ENCODE data around the gene CSF3. TPM values are rescaled to one million over a fixed set of nuclear protein-coding genes. Genes with fewer than 3 reads are reported as not detected.

The CSF3 gene
- total RNA-seq, 1 donor from 2014 or later, result not detected

DNA sequence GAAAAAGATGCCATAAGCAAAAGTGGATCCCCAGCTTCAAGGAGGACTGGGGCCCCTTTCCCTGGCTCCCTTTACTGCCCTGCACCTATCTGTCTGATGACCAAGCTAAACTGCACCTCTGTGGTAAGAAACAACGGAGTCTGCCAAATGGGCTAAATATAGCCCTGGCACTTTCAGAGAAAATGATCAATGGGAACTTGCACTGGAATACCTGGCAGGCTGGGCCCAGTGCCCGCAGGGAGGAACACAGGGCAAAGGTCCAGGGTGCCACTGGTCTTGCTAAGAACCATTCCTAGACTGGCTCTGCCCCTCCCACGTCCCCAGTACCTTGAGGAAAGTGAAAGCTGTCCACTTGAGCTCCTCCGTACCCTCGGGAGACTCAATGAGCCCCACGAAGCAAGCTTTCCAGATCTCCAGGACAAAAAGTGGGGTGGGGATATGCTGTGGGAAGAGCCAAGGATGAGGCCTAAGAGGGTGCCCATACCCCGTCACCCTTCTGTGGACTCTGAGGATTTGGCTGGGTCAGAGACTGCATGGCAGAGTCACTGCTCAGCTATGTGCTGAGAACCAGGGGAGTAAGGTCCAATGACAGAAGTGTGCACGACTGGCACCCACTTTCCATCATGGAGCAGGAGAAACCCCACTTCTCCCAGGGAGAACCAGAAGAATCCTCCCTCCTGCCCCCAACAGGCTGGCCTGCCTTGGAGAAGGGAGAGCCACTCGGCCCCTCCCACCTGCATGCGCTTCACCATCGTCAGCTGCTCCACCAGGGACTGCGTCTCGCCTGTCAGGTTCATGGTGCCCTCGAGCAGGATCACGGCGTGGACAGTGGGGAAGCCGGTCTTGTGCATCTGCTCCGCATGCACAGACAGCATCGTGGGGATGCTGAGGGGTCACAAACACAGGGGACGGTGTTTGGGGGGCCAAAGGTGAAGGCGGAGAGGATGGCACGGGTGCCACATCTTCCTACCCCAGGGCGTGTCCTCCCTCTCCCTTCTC, 17.4 kb downstream of the CSF3 start:
- H3K4me1 ChIP-seq (ENCODE audit: insufficient read depth, low read length), result peaks cover 3% of the 10 kb centered on the region
- TF ChIP-seq EZH2 (IDR thresholded peaks at IDR 0.05; ENCODE audit: insufficient read depth, low read length), result no peak
- H3K9me3 Mint-ChIP-seq (ENCODE audit: unreplicated experiment), result no peaks in the 10 kb centered on the region
- H3K27ac ChIP-seq (ENCODE audit: low read depth, low read length), result no peak overlapping the region
- H3K4me3 ChIP-seq (ENCODE audit: insufficient read depth, low read depth, low read length), result no peak overlapping the region
- H3K27me3 ChIP-seq (ENCODE audit: insufficient read depth, low read length), result no peaks in the 10 kb centered on the region
- DNase-seq (ENCODE audit: low read depth), result no peak
- H3K9me3 ChIP-seq (ENCODE audit: insufficient read depth, low read depth, low read length), result no peaks in the 10 kb centered on the region
- H3K36me3 Mint-ChIP-seq (ENCODE audit: low read depth, unreplicated experiment), result peaks cover 16% of the 10 kb centered on the region
- no peak overlapping the region for H3K4me2 ChIP-seq (ENCODE audit: low read length)
- H3K4me3 Mint-ChIP-seq (ENCODE audit: unreplicated experiment), result no peak overlapping the region
- no peak overlapping the region for H2AFZ ChIP-seq (ENCODE audit: low read depth, low read length)
- no peaks in the 10 kb centered on the region for H3K4me1 Mint-ChIP-seq (ENCODE audit: low read depth, unreplicated experiment)
- H3K36me3 ChIP-seq (ENCODE audit: insufficient read depth, low read length), result peaks cover 16% of the 10 kb centered on the region
- FAIRE-seq, result no peak
- no peak overlapping the region for H3K9ac ChIP-seq (ENCODE audit: low read length)
- peaks cover 14% of the 10 kb centered on the region for H4K20me1 ChIP-seq (ENCODE audit: insufficient read depth, low read length)
- no peaks in the 10 kb centered on the region for H3K27me3 Mint-ChIP-seq (ENCODE audit: low read depth, unreplicated experiment)
- no peak overlapping the region for H3K27ac Mint-ChIP-seq (ENCODE audit: unreplicated experiment)
- H3K79me2 ChIP-seq (ENCODE audit: insufficient read depth, low read length), result no peaks in the 10 kb centered on the region

- Histone ChIP-seq H3K9me3 (ENCODE audit: insufficient read depth, low read depth, low read length) (no peaks in the 10 kb centered on the region), H3K4me1 (ENCODE audit: insufficient read depth, low read length) (peaks cover 3% of the 10 kb centered on the region), H2AFZ (ENCODE audit: low read depth, low read length) (no peak overlapping the region), H3K79me2 (ENCODE audit: insufficient read depth, low read length) (no peaks in the 10 kb centered on the region), H3K36me3 (ENCODE audit: insufficient read depth, low read length) (peaks cover 16% of the 10 kb centered on the region), H4K20me1 (ENCODE audit: insufficient read depth, low read length) (peaks cover 14% of the 10 kb centered on the region), H3K27me3 (ENCODE audit: insufficient read depth, low read length) (no peaks in the 10 kb centered on the region), H3K4me3 (ENCODE audit: insufficient read depth, low read depth, low read length) (no peak overlapping the region), H3K9ac (ENCODE audit: low read length) (no peak overlapping the region), H3K27ac (ENCODE audit: low read depth, low read length) (no peak overlapping the region), H3K4me2 (ENCODE audit: low read length) (no peak overlapping the region)
- FAIRE-seq (no peak), DNase-seq (ENCODE audit: low read depth) (no peak)
- peaks cover 16% of the 10 kb centered on the region for H3K36me3 Mint-ChIP-seq (ENCODE audit: low read depth, unreplicated experiment)
- no peaks in the 10 kb centered on the region for H3K9me3 Mint-ChIP-seq (ENCODE audit: unreplicated experiment)
- no peaks in the 10 kb centered on the region for H3K4me1 Mint-ChIP-seq (ENCODE audit: low read depth, unreplicated experiment)
- TF ChIP-seq, protein P1, sequence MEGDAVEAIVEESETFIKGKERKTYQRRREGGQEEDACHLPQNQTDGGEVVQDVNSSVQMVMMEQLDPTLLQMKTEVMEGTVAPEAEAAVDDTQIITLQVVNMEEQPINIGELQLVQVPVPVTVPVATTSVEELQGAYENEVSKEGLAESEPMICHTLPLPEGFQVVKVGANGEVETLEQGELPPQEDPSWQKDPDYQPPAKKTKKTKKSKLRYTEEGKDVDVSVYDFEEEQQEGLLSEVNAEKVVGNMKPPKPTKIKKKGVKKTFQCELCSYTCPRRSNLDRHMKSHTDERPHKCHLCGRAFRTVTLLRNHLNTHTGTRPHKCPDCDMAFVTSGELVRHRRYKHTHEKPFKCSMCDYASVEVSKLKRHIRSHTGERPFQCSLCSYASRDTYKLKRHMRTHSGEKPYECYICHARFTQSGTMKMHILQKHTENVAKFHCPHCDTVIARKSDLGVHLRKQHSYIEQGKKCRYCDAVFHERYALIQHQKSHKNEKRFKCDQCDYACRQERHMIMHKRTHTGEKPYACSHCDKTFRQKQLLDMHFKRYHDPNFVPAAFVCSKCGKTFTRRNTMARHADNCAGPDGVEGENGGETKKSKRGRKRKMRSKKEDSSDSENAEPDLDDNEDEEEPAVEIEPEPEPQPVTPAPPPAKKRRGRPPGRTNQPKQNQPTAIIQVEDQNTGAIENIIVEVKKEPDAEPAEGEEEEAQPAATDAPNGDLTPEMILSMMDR (IDR thresholded peaks at IDR 0.05; ENCODE audit: insufficient read depth, low read depth, low read length), result no peak
- no peak for TF ChIP-seq EZH2 (IDR thresholded peaks at IDR 0.05; ENCODE audit: insufficient read depth, low read length)
- H3K4me3 Mint-ChIP-seq (ENCODE audit: unreplicated experiment), result no peak overlapping the region
- H3K27me3 Mint-ChIP-seq (ENCODE audit: low read depth, unreplicated experiment), result no peaks in the 10 kb centered on the region
- H3K27ac Mint-ChIP-seq (ENCODE audit: unreplicated experiment), result no peak overlapping the region
These were observed 18.1 kb downstream of the CSF3 start for GRCh38 chr17:40033339-40033738.

- no peaks in the 10 kb centered on the region for H3K27me3 Mint-ChIP-seq (ENCODE audit: low read depth, unreplicated experiment)
- H3K4me3 Mint-ChIP-seq (ENCODE audit: unreplicated experiment), result no peak overlapping the region
- Histone ChIP-seq H3K27me3 (ENCODE audit: insufficient read depth, low read length) (no peaks in the 10 kb centered on the region), H4K20me1 (ENCODE audit: insufficient read depth, low read length) (peaks cover 13% of the 10 kb centered on the region), H3K4me3 (ENCODE audit: insufficient read depth, low read depth, low read length) (no peak overlapping the region), H3K4me2 (ENCODE audit: low read length) (no peak overlapping the region), H2AFZ (ENCODE audit: low read depth, low read length) (no peak overlapping the region), H3K79me2 (ENCODE audit: insufficient read depth, low read length) (no peaks in the 10 kb centered on the region), H3K36me3 (ENCODE audit: insufficient read depth, low read length) (peaks cover 10% of the 10 kb centered on the region), H3K27ac (ENCODE audit: low read depth, low read length) (no peak overlapping the region), H3K4me1 (ENCODE audit: insufficient read depth, low read length) (peaks cover 15% of the 10 kb centered on the region), H3K9me3 (ENCODE audit: insufficient read depth, low read depth, low read length) (no peaks in the 10 kb centered on the region), H3K9ac (ENCODE audit: low read length) (no peak overlapping the region)
- no peak for TF ChIP-seq EZH2 (IDR thresholded peaks at IDR 0.05; ENCODE audit: insufficient read depth, low read length)
- TF ChIP-seq, protein P1 (IDR thresholded peaks at IDR 0.05; ENCODE audit: insufficient read depth, low read depth, low read length), result no peak
- H3K4me1 Mint-ChIP-seq (ENCODE audit: low read depth, unreplicated experiment), result no peaks in the 10 kb centered on the region
- H3K9me3 Mint-ChIP-seq (ENCODE audit: unreplicated experiment), result no peaks in the 10 kb centered on the region
- peaks cover 12% of the 10 kb centered on the region for H3K36me3 Mint-ChIP-seq (ENCODE audit: low read depth, unreplicated experiment)
- DNase-seq (ENCODE audit: low read depth) (no peak), FAIRE-seq (no peak)
- peak overlapping the region; percentile 41 for H3K27ac Mint-ChIP-seq (ENCODE audit: unreplicated experiment)
These were observed 19.4 kb downstream of the CSF3 start for GRCh38 chr17:40034426-40035161.

All from astrocyte (in vitro differentiated cells and primary cell).